A549 (cell line): ENCODE measurements around the gene DDX3X. TPM values are rescaled to one million over a fixed set of nuclear protein-coding genes. Genes with fewer than 3 reads are reported as not detected.
"Not testable (repeated sequence)": the region's sequence is repeated elsewhere in the genome, so short reads cannot be mapped to it uniquely, and the experiment has no call there.

Source experiments
- ATAC-seq, 2 experiments: fragments of 200-7000 bp in 1 of 2; fragments of >200 bp in 1 of 2; cut with Nextera tagmentation in 1 of 2; cut with Tn5 transposase in 1 of 2; 3 replicates each; pipeline versions ENCODE4 v1.8.0 to v1.9.1; 2018 to 2020; ENCODE audit warnings: mild to moderate bottlenecking in 1 of 2, moderate library complexity in 1 of 2
- CTCF ChIA-PET: fragments of 300-600 bp; sonication (Branson Sonifier 250); formaldehyde crosslinking; extraction: SDS; loops from one replicate; lab custom pipeline; 2021; ENCODE audit warnings: antibody characterized with exemption, inconsistent platforms; lab: Yijun Ruan, JAX
- POLR2A ChIA-PET: fragments of 350-600 bp; formaldehyde crosslinking; extraction: SDS; loops from one replicate; lab custom pipeline; 2021; ENCODE audit warnings: antibody characterized with exemption, inconsistent platforms; lab: Yijun Ruan, JAX
- DNase-seq, 2 experiments: peaks; one replicate each; pipeline versions ENCODE4 v3.0.0 to v3.0.0-alpha.2; 2011 to 2016; ENCODE audit warnings: low read depth in 1 of 2, low spot score in 1 of 2
- FAIRE-seq: peaks from 2 replicates; lab custom pipeline; 2011; peaks lifted over from hg19 to GRCh38; lab: Jason Lieb, UNC
- H3K27ac ChIP-seq, 2 experiments: fragments of >200 bp; sonication (Bioruptor Twin); formaldehyde crosslinking; 3 replicates each; pipeline ENCODE4 v1.5.1; 2016 to 2017
- H3K4me1 ChIP-seq: fragments of >200 bp; sonication (Bioruptor Twin); formaldehyde crosslinking; 3 replicates; pipeline ENCODE4 v1.6.1; 2016
- H3K4me2 ChIP-seq: fragments of >200 bp; sonication (Bioruptor Twin); formaldehyde crosslinking; 3 replicates; pipeline ENCODE4 v1.6.1; 2016
- H3K4me3 ChIP-seq: fragments of >200 bp; sonication (Bioruptor Twin); formaldehyde crosslinking; 3 replicates; pipeline ENCODE4 v1.5.1; 2016
- H3K9me3 ChIP-seq: fragments of >200 bp; sonication (Bioruptor Twin); formaldehyde crosslinking; 3 replicates; pipeline ENCODE4 v1.6.1; 2016
- BHLHE40 ChIP-seq: IDR thresholded peaks from 2 replicates; pipeline ENCODE4 v1.6.1; 2012; ENCODE audit warnings: low read depth, low read length, inconsistent platforms
- CBX2 ChIP-seq: fragments of 200-600 bp; sonication (generic); IDR thresholded peaks from 2 replicates; pipeline ENCODE4 v1.6.1; 2016; ENCODE audit warnings: low read depth, mild to moderate bottlenecking, borderline replicate concordance
- CBX8 ChIP-seq: fragments of 200-600 bp; sonication (generic); IDR thresholded peaks from 2 replicates; pipeline ENCODE4 v1.6.1; 2016
- CHD4 ChIP-seq: fragments of 200-600 bp; sonication (generic); IDR thresholded peaks from 2 replicates; pipeline ENCODE4 v1.6.1; 2016; ENCODE audit warnings: antibody characterized with exemption, mild to moderate bottlenecking, borderline replicate concordance
- EHF ChIP-seq: fragments of 250-450 bp; sonication (Bioruptor Pico); IDR thresholded peaks from 2 replicates; pipeline ENCODE4 v1.5.0; 2020; ENCODE audit warnings: mild to moderate bottlenecking
- EP300 ChIP-seq, 2 experiments: fragments of >200 bp; sonication (Bioruptor Twin); formaldehyde crosslinking; IDR thresholded peaks; 2 replicates in 1 of 2; 3 replicates in 1 of 2; pipeline ENCODE4 v1.6.1; 2016 to 2017
- FOXS1 ChIP-seq: fragments of 250-450 bp; sonication (Bioruptor Pico); IDR thresholded peaks from 2 replicates; pipeline ENCODE4 v1.5.0; 2020; ENCODE audit warnings: mild to moderate bottlenecking, moderate library complexity
- HEYL ChIP-seq: fragments of 250-450 bp; sonication (Bioruptor Pico); IDR thresholded peaks from 2 replicates; pipeline ENCODE4 v1.8.0; 2021; ENCODE audit warnings: mild to moderate bottlenecking, moderate library complexity
- HOXA7 ChIP-seq: fragments of 250-450 bp; sonication (Bioruptor Pico); IDR thresholded peaks from 2 replicates; pipeline ENCODE4 v1.5.0; 2020; ENCODE audit warnings: mild to moderate bottlenecking, moderate library complexity
- HOXB13 ChIP-seq: fragments of 250-450 bp; sonication (Bioruptor Pico); IDR thresholded peaks from 2 replicates; pipeline ENCODE4 v1.5.0; 2020; ENCODE audit warnings: low read depth, mild to moderate bottlenecking, moderate library complexity
- JUN ChIP-seq, 2 experiments: fragments of >200 bp; sonication (Bioruptor Twin); formaldehyde crosslinking; IDR thresholded peaks; 2 replicates in 1 of 2; 3 replicates in 1 of 2; pipeline ENCODE4 v1.6.1; 2016 to 2017
- NFE2L2 ChIP-seq: fragments of 150-350 bp; conservative IDR thresholded peaks from 2 replicates; pipeline ENCODE4 v1.6.1; 2014; ENCODE audit warnings: low read length
- NR3C1 ChIP-seq: fragments of >200 bp; sonication (Bioruptor Twin); formaldehyde crosslinking; IDR thresholded peaks from 3 replicates; pipeline ENCODE4 v1.6.1; 2017
- POLR2A ChIP-seq: IDR thresholded peaks from 2 replicates; pipeline ENCODE4 v1.6.1; 2012; ENCODE audit warnings: mild to moderate bottlenecking, low read length
- POLR2AphosphoS2 ChIP-seq: conservative IDR thresholded peaks from 2 replicates; pipeline ENCODE4 v1.6.1; 2012; ENCODE audit warnings: low read length, improper control_type of control experiment, inconsistent platforms
- RAD21 ChIP-seq, 2 experiments: fragments of >200 bp in 1 of 2; sonication (Bioruptor Twin) in 1 of 2; formaldehyde crosslinking in 1 of 2; IDR thresholded peaks in 1 of 2; conservative IDR thresholded peaks in 1 of 2; 2 replicates in 1 of 2; 3 replicates in 1 of 2; pipeline ENCODE4 v1.6.1; 2012 to 2018; ENCODE audit warnings: inconsistent platforms in 1 of 2
- RCOR1 ChIP-seq: fragments of 150-350 bp; IDR thresholded peaks from 2 replicates; pipeline ENCODE4 v1.6.1; 2014; ENCODE audit warnings: antibody characterized with exemption, low read length, low read depth
- RFX5 ChIP-seq: fragments of 450-650 bp; IDR thresholded peaks from 2 replicates; pipeline ENCODE4 v1.7.1; 2014; ENCODE audit warnings: antibody characterized with exemption, mild to moderate bottlenecking, moderate library complexity
- RNF2 ChIP-seq: fragments of 200-600 bp; sonication (generic); IDR thresholded peaks from 2 replicates; pipeline ENCODE4 v1.6.1; 2016; ENCODE audit warnings: low read depth, mild to moderate bottlenecking, antibody characterized with exemption, moderate library complexity, borderline replicate concordance
- SMC3 ChIP-seq: fragments of >200 bp; sonication (Bioruptor Twin); formaldehyde crosslinking; IDR thresholded peaks from 3 replicates; pipeline ENCODE4 v1.6.1; 2018; ENCODE audit warnings: inconsistent platforms
- TFCP2L1 ChIP-seq: fragments of 250-450 bp; sonication (Bioruptor Pico); IDR thresholded peaks from 2 replicates; pipeline ENCODE4 v1.5.0; 2021; ENCODE audit warnings: mild to moderate bottlenecking
- ZC3H11A ChIP-seq: fragments of 450-650 bp; IDR thresholded peaks from 2 replicates; pipeline ENCODE4 v1.6.1; 2014; ENCODE audit warnings: antibody characterized with exemption, mild to moderate bottlenecking
- ZFP36 ChIP-seq: fragments of 450-650 bp; IDR thresholded peaks from 2 replicates; pipeline ENCODE4 v1.6.1; 2014; ENCODE audit warnings: borderline replicate concordance; ENCODE audit not compliant: partially characterized antibody
- ZSCAN20 ChIP-seq: fragments of 250-450 bp; sonication (Bioruptor Pico); IDR thresholded peaks from 2 replicates; pipeline ENCODE4 v1.8.0; 2022; ENCODE audit warnings: mild to moderate bottlenecking, moderate library complexity
- WGBS: methylation state at CpG from one replicate; pipeline ENCODE4 v1.1.6; 2017; ENCODE audit errors: missing lambda C conversion rate; 5-methylcytosine and 5-hydroxymethylcytosine counted together
- polyA plus RNA-seq, 4 experiments: library from polyadenylated mRNA; depleted of rRNA in 3 of 4; stranded (reverse); fragments of >200 nt; fragmentation: RNase III in 1 of 4; extraction: RNeasy Plus Mini Kit Qiagen cat#74134 plus additional on column Dnase treatment in 1 of 4; gene quantifications; 2 replicates in 3 of 4; 3 replicates in 1 of 4; pipeline ENCODE4 v1.2.3, GENCODE V29; 2011 to 2017
- TF ChIP-seq, protein P1 (sequence below): fragments of 250-450 bp; sonication (Bioruptor Pico); IDR thresholded peaks from 2 replicates; pipeline ENCODE4 v1.5.0; 2021; ENCODE audit warnings: mild to moderate bottlenecking, moderate library complexity, borderline replicate concordance
- TF ChIP-seq, protein P2 (sequence below): fragments of >200 bp; sonication (Bioruptor Twin); formaldehyde crosslinking; IDR thresholded peaks from 2 replicates; pipeline ENCODE4 v1.6.1; 2016
- TF ChIP-seq, protein P3 (sequence below): IDR thresholded peaks from 2 replicates; pipeline ENCODE4 v1.6.1; 2012; ENCODE audit warnings: low read depth, borderline replicate concordance
- TF ChIP-seq, protein P4 (sequence below): fragments of >200 bp; sonication (Bioruptor Twin); formaldehyde crosslinking; IDR thresholded peaks from 3 replicates; pipeline ENCODE4 v1.5.1; 2016

Gene DDX3X
- polyA plus RNA-seq, 2 of the 4 experiments (the other 2 are of a cell fraction) = 216 to 341 TPM

DNA sequence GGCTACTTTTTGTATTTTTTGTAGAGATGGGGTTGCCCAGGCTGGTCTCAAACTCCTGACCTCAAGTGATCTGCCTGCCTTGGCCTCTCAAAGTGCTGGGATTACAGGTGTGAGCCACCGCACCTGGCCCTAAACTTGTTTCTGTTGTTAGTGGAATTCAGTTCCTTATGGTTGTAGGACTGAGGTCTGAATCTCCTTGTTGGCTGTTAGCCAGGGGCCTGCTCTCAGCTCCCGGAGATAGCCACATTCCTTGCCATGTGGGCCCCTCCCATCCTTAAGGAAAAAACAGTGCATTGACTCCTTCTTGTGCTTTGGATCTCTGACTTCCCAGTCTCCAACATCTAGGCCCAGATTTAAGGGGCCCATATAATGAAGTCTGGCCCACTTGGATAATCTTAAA, 63.8 kb downstream of the DDX3X start (continued):
- TF ChIP-seq, protein P1, sequence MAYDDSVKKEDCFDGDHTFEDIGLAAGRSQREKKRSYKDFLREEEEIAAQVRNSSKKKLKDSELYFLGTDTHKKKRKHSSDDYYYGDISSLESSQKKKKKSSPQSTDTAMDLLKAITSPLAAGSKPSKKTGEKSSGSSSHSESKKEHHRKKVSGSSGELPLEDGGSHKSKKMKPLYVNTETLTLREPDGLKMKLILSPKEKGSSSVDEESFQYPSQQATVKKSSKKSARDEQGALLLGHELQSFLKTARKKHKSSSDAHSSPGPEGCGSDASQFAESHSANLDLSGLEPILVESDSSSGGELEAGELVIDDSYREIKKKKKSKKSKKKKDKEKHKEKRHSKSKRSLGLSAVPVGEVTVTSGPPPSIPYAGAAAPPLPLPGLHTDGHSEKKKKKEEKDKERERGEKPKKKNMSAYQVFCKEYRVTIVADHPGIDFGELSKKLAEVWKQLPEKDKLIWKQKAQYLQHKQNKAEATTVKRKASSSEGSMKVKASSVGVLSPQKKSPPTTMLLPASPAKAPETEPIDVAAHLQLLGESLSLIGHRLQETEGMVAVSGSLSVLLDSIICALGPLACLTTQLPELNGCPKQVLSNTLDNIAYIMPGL (CRISPR knock-in tag) = no peak
- no peak for TF ChIP-seq ZSCAN20 (CRISPR knock-in tag)
- TF ChIP-seq CBX2 = no peak
- TF ChIP-seq FOXS1 (CRISPR knock-in tag) = no peak

DNA sequence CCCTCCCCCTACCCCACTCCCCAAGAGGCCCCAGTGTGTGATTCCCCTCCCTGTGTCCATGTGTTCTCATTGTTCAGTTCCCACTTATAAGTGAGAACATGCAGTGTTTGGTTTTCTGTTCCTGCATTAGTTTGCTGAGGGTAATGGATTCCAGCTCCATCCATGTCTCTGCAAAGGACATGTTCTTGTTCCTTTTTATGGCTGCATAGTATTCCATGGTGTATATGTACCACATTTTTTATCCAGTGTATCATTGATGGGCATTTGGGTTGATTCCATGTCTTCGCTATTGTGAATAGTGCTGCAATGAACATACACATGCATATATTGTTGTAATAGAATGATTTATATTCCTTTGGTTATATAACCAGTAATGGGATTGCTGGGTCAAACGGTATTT, 68.6 kb downstream of the DDX3X start:
- H3K27ac ChIP-seq, H3K9me3 ChIP-seq, POLR2A ChIA-PET, ATAC-seq, H3K4me3 ChIP-seq, H3K4me1 ChIP-seq, CTCF ChIA-PET, FAIRE-seq, H3K4me2 ChIP-seq, DNase-seq: not testable (repeated sequence)
- WGBS = 76% methylated on average over 2 of the region's 2 CpGs

DNA sequence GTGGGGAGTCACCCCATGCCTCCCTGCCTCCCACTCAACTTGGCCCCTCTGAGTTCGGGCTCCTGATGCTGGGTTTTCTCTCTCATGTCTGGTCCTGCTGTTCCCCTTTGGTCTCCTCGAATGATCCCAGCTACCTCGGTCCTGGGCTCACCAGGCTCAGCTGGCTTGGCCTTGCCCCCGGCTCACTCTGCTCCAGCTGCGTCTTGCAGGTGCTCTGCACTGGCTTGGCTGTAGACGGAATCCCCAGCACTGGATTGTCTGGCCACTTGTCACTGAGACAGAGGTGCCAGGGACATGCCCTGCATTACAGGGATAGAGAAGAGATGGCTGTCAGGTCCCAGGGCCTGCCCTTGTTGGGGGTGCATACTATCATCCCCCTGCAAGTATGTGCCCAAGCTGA, 71.6 kb downstream of the DDX3X start:
- 81% methylated on average over 3 of the region's 6 CpGs for WGBS
- POLR2A ChIA-PET = no interaction called here
- Histone ChIP-seq H3K4me3 (no peak overlapping the region), H3K4me2 (no peak overlapping the region; the same call in 2 of the 3 replicates), H3K4me1 (peaks cover 9% of the 10 kb centered on the region; the same call in 2 of the 3 replicates), H3K9me3 (no peaks in the 10 kb centered on the region), H3K27ac (peak overlapping the region; percentile 33 to 64; a peak in 2 of 6 replicates)
- FAIRE-seq (no peak), DNase-seq (no peak), ATAC-seq (no peak)
- TF ChIP-seq RNF2 (no peak), SMC3 (no peak), RFX5 (no peak), ZFP36 (no peak), HEYL (CRISPR knock-in tag) (no peak), BHLHE40 (no peak), ZC3H11A (no peak), POLR2A (no peak)
- TF ChIP-seq, protein P2, sequence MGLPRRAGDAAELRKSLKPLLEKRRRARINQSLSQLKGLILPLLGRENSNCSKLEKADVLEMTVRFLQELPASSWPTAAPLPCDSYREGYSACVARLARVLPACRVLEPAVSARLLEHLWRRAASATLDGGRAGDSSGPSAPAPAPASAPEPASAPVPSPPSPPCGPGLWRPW = no peak
- TF ChIP-seq, all 56 proteins: peak for 0
- CTCF ChIA-PET = interaction anchor here (1.2 kb wide), 1 partner anchor 130 kb away, joined by 3 read pairs; no protein-coding TSS in a partner anchor

DNA sequence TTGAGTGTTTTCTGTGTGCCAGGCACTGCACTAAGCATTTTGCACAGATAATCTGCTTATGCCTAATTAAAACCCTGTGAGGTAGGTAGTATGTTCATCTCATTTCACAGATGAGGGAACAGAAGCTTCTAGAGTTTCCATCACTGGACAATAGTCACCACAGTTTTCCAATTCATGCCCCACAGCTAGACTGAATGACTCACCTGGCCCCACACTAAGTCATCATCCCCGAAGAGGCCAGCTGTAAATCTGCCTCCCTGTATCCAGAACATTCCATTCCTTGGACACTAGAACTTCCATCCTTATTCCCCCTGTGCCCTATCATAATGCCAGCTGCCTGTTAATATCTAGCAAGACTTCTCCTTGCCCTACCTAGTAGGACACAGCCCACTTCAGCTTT, 72.2 kb downstream of the DDX3X start:
- peak overlapping the region; percentile 5; the same call in 1 of the 3 replicates for H3K4me2 ChIP-seq
- FAIRE-seq = no peak
- POLR2A ChIA-PET = no interaction called here

More for the DNA sequence above, 72.2 kb downstream of the DDX3X start:
- DNase-seq = no peak
- H3K4me1 ChIP-seq = peaks cover 9% of the 10 kb centered on the region; the same call in 2 of the 3 replicates
- TF ChIP-seq POLR2A = no peak
- TF ChIP-seq POLR2AphosphoS2 = no peak
- no peak for TF ChIP-seq TFCP2L1 (CRISPR knock-in tag)
- no peak for TF ChIP-seq CBX8
- no peak for TF ChIP-seq ZC3H11A
- no peak for TF ChIP-seq EP300 (IDR thresholded peaks at IDR 0.05)
- no peak for TF ChIP-seq CBX2
- TF ChIP-seq, protein P3, sequence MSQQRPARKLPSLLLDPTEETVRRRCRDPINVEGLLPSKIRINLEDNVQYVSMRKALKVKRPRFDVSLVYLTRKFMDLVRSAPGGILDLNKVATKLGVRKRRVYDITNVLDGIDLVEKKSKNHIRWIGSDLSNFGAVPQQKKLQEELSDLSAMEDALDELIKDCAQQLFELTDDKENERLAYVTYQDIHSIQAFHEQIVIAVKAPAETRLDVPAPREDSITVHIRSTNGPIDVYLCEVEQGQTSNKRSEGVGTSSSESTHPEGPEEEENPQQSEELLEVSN = no peak
- no peak for TF ChIP-seq EHF
- TF ChIP-seq NFE2L2 = no peak
- TF ChIP-seq NR3C1 = no peak
- TF ChIP-seq, protein P4, sequence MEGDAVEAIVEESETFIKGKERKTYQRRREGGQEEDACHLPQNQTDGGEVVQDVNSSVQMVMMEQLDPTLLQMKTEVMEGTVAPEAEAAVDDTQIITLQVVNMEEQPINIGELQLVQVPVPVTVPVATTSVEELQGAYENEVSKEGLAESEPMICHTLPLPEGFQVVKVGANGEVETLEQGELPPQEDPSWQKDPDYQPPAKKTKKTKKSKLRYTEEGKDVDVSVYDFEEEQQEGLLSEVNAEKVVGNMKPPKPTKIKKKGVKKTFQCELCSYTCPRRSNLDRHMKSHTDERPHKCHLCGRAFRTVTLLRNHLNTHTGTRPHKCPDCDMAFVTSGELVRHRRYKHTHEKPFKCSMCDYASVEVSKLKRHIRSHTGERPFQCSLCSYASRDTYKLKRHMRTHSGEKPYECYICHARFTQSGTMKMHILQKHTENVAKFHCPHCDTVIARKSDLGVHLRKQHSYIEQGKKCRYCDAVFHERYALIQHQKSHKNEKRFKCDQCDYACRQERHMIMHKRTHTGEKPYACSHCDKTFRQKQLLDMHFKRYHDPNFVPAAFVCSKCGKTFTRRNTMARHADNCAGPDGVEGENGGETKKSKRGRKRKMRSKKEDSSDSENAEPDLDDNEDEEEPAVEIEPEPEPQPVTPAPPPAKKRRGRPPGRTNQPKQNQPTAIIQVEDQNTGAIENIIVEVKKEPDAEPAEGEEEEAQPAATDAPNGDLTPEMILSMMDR = no peak
- no peak for TF ChIP-seq CHD4
- TF ChIP-seq JUN (IDR thresholded peaks at IDR 0.05) = no peak
- TF ChIP-seq SMC3 = no peak
- TF ChIP-seq RAD21 (conservative IDR thresholded peaks at IDR 0.05 in 1 of 2, IDR thresholded peaks at IDR 0.05 in 1 of 2) = no peak
- TF ChIP-seq RCOR1 = no peak
- no peak for TF ChIP-seq HOXA7 (CRISPR knock-in tag)
- no peak for TF ChIP-seq HOXB13 (CRISPR knock-in tag)
- TF ChIP-seq, all 56 proteins: peak for 0
- 5% methylated on average over 1 of the region's 1 CpG for WGBS
- Histone ChIP-seq H3K27ac (peak overlapping the region; percentile 33 to 64; a peak in 2 of 6 replicates), H3K4me3 (no peak overlapping the region), H3K9me3 (no peaks in the 10 kb centered on the region)
- CTCF ChIA-PET = interaction anchor here (1.2 kb wide), 1 partner anchor 131 kb away, joined by 3 read pairs; no protein-coding TSS in a partner anchor
- ATAC-seq = peak in 1 of 2 experiments; percentile 56; a peak in 1 of 6 replicates
